Parathyroid adenoma (tissue), 2 donors: ENCODE results near the gene TGFB2.

Experiments
- H2AFZ ChIP-seq: fragments of 300-600 bp; sonication (generic); one replicate; pipeline ENCODE4 v1.7.0; 2017; ENCODE audit warnings: antibody characterized with exemption, mild to moderate bottlenecking
- H3K27ac ChIP-seq: fragments of 300-600 bp; sonication (generic); one replicate; pipeline ENCODE4 v1.7.0; 2017
- H3K27me3 ChIP-seq: fragments of 300-600 bp; sonication (generic); one replicate; pipeline ENCODE4 v1.7.0; 2017; ENCODE audit warnings: low read length; ENCODE audit not compliant: control insufficient read depth, insufficient read depth
- H3K36me3 ChIP-seq: fragments of 300-600 bp; sonication (generic); one replicate; pipeline ENCODE4 v1.7.0; 2017; ENCODE audit warnings: low read length; ENCODE audit not compliant: control insufficient read depth, insufficient read depth
- H3K4me1 ChIP-seq: fragments of 300-600 bp; sonication (generic); one replicate; pipeline ENCODE4 v1.7.0; 2017; ENCODE audit warnings: control low read depth
- H3K4me2 ChIP-seq: fragments of 300-600 bp; sonication (generic); one replicate; pipeline ENCODE4 v1.7.0; 2017; ENCODE audit warnings: low read length
- H3K4me3 ChIP-seq: fragments of 300-600 bp; sonication (generic); one replicate; pipeline ENCODE4 v1.7.0; 2017; ENCODE audit warnings: low read depth, low read length
- H3K79me2 ChIP-seq: fragments of 300-600 bp; sonication (generic); one replicate; pipeline ENCODE4 v1.7.0; 2017; ENCODE audit warnings: control low read depth
- H3K9ac ChIP-seq: fragments of 300-600 bp; sonication (generic); one replicate; pipeline ENCODE4 v1.7.0; 2017; ENCODE audit warnings: mild to moderate bottlenecking
- H3K9me3 ChIP-seq: fragments of 300-600 bp; sonication (generic); one replicate; pipeline ENCODE4 v1.7.0; 2017; ENCODE audit warnings: low read length; ENCODE audit not compliant: control insufficient read depth
- TF ChIP-seq, protein P1 (sequence below): fragments of 300-600 bp; sonication (generic); IDR thresholded peaks from one replicate; pipeline ENCODE4 v1.7.0; 2017; ENCODE audit warnings: antibody characterized with exemption, mild to moderate bottlenecking
- donor health status: primary hyperparathyroidism.

Gene TGFB2

DNA sequence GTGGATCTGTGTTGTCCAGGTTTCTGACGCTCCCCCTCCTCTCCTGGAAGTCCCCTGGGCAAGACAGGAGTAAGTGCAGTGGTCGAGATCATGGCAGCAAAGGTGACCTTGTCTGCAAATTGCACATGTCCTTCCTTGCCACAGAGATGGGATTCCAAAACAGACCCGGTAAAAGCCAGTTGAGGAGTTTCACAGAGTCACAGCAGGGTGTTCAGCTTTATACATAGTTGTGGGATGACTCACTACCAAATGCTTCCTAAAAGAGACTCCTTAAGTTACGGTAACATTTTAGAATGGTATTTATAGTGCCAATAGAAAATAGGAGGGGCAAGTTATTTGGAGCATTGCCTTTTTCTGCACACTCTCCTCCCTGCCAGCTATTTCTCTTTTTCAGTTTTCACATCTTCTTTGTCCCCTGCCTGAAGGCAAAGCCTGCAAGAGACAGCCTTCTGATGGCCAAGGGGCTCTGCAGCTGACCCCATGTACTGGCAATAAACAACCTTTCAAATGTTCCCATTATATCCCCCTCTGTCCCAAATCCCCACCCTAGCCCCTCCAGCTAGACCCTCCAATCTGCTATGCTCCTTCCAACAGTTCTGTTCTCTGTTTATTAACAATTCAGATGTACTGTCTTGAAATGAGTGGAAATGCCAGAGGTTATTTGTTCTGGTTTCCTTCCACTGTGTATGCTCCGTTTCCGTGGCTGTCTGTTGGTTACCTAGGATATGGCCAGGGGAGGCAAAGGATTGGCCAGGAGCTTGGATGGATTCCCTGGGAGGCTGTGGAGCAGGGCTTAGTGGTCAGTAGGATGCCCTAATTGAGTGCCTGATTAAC, 115.0 kb downstream of the TGFB2 start:
- H3K9ac ChIP-seq: no peak overlapping the region
- TF ChIP-seq, protein P1, sequence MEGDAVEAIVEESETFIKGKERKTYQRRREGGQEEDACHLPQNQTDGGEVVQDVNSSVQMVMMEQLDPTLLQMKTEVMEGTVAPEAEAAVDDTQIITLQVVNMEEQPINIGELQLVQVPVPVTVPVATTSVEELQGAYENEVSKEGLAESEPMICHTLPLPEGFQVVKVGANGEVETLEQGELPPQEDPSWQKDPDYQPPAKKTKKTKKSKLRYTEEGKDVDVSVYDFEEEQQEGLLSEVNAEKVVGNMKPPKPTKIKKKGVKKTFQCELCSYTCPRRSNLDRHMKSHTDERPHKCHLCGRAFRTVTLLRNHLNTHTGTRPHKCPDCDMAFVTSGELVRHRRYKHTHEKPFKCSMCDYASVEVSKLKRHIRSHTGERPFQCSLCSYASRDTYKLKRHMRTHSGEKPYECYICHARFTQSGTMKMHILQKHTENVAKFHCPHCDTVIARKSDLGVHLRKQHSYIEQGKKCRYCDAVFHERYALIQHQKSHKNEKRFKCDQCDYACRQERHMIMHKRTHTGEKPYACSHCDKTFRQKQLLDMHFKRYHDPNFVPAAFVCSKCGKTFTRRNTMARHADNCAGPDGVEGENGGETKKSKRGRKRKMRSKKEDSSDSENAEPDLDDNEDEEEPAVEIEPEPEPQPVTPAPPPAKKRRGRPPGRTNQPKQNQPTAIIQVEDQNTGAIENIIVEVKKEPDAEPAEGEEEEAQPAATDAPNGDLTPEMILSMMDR: no peak

DNA sequence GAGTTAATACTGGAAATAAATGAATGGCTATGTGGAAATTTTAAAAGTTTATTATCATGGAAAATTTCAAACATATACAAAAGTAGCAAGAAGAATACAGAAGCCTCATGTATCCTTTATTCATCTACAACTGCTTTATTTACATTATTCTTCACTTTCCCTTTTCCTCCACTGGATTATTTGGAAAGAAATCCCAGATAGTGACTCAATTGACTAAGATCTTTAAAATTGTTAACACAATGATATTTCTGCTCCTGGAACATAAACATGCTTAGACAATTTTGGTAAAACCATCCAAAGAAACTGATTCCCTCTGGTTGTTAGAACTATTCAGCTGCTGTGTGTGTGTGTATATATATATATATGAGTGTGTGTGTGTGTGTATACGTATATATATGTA, 116.2 kb downstream of the TGFB2 start:
- Histone ChIP-seq H3K36me3 (no peaks in the 10 kb centered on the region), H3K9me3 (no peaks in the 10 kb centered on the region), H2AFZ (no peak overlapping the region), H3K9ac (no peak overlapping the region), H3K27ac (no peak overlapping the region), H3K4me3 (no peak overlapping the region), H3K27me3 (no peaks in the 10 kb centered on the region), H3K4me1 (no peaks in the 10 kb centered on the region), H3K4me2 (no peak overlapping the region), H3K79me2 (no peaks in the 10 kb centered on the region)
- TF ChIP-seq, protein P1: no peak

More for the DNA sequence above, 115.0 kb downstream of the TGFB2 start:
- H3K4me1 ChIP-seq: no peaks in the 10 kb centered on the region
- H3K36me3 ChIP-seq: no peaks in the 10 kb centered on the region
- no peak overlapping the region for H3K27ac ChIP-seq
- H3K4me2 ChIP-seq: no peak overlapping the region
- no peaks in the 10 kb centered on the region for H3K9me3 ChIP-seq
- no peaks in the 10 kb centered on the region for H3K79me2 ChIP-seq
- H3K27me3 ChIP-seq: no peaks in the 10 kb centered on the region
- H3K4me3 ChIP-seq: no peak overlapping the region
- no peak overlapping the region for H2AFZ ChIP-seq

DNA sequence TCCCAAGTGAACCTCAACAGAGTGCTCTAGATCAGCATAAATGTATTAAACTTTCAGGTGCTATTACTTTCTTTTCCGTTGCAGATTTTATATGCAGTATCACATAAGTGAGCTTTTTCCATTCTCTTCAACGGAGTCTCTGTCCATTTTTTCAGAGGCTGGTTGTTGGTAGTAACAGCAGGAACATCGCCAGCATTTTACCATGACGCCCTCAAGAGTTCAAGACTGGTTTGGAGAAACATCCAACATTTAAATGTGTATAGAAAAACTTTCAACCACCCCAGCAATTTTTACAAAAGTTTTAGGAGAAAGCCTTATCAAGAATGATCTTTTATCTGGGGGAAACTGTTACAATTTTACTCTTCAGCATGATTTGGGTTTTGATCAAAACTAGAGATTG, 117.0 kb downstream of the TGFB2 start:
- Histone ChIP-seq H2AFZ (no peak overlapping the region), H3K27me3 (no peaks in the 10 kb centered on the region), H3K4me3 (no peak overlapping the region), H3K9me3 (no peaks in the 10 kb centered on the region), H3K27ac (no peak overlapping the region), H3K36me3 (no peaks in the 10 kb centered on the region), H3K79me2 (no peaks in the 10 kb centered on the region), H3K4me1 (no peaks in the 10 kb centered on the region), H3K4me2 (no peak overlapping the region), H3K9ac (no peak overlapping the region)
- TF ChIP-seq, protein P1: no peak

DNA sequence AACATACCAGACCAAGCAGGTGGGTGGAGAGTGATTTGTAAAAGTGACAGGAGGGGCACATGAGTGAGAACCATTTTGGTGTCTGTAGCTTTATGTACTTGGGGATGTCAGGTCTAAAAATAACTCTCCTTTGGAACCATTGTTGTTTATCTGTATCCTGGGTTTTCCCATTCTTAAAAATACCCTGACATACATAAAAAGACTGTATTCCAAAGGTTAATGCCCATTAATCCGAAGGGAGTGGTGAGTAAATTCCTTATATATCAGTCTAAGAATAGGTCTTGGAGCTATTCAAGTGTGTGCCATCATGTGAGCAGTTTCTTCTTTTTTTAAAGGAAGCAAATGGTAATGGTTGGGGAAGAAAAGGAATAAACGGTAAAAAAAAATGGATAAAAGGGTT, 117.5 kb downstream of the TGFB2 start:
- no peaks in the 10 kb centered on the region for H3K36me3 ChIP-seq
- H3K4me3 ChIP-seq: no peak overlapping the region
- TF ChIP-seq, protein P1: no peak
- H3K9me3 ChIP-seq: no peaks in the 10 kb centered on the region
- no peaks in the 10 kb centered on the region for H3K79me2 ChIP-seq
- no peak overlapping the region for H3K9ac ChIP-seq
- no peaks in the 10 kb centered on the region for H3K4me1 ChIP-seq
- H3K27ac ChIP-seq: no peak overlapping the region
- no peak overlapping the region for H3K4me2 ChIP-seq
- H3K27me3 ChIP-seq: no peaks in the 10 kb centered on the region
- peak overlapping the region; percentile 56 for H2AFZ ChIP-seq
